KMS-11 (cell line): Measurements from ENCODE around the gene POLA1.

Experiments
- H2AFZ ChIP-seq: fragments of 200-600 bp; sonication (generic); 2 replicates; pipeline ENCODE4 v1.6.1; 2016; ENCODE audit warnings: antibody characterized with exemption, mixed run types, low read depth
- H3K27ac ChIP-seq: fragments of 200-600 bp; sonication (generic); 2 replicates; pipeline ENCODE4 v1.6.1; 2016; ENCODE audit warnings: mild to moderate bottlenecking, mixed run types
- H3K27me3 ChIP-seq: fragments of 200-600 bp; sonication (generic); 2 replicates; pipeline ENCODE4 v1.6.1; 2017; ENCODE audit warnings: mild to moderate bottlenecking, low read depth, mixed run types, moderate library complexity; ENCODE audit not compliant: insufficient read depth
- H3K36me3 ChIP-seq: fragments of 200-600 bp; sonication (generic); 2 replicates; pipeline ENCODE4 v1.6.1; 2017; ENCODE audit warnings: mild to moderate bottlenecking, mixed run types; ENCODE audit not compliant: insufficient read depth
- H3K4me1 ChIP-seq: fragments of 200-600 bp; sonication (generic); 2 replicates; pipeline ENCODE4 v1.6.1; 2016; ENCODE audit warnings: mild to moderate bottlenecking, low read depth, mixed run types; ENCODE audit not compliant: poor library complexity, severe bottlenecking
- H3K4me2 ChIP-seq: fragments of 200-600 bp; sonication (generic); 2 replicates; pipeline ENCODE4 v1.7.0; 2016; ENCODE audit warnings: mild to moderate bottlenecking, mixed run types
- H3K4me3 ChIP-seq: fragments of 200-600 bp; sonication (generic); IDR thresholded peaks from 2 replicates; pipeline ENCODE4 v1.6.1; 2017; ENCODE audit warnings: low read depth, low read length, mixed read lengths; ENCODE audit not compliant: insufficient read depth
- H3K79me2 ChIP-seq: fragments of 200-600 bp; sonication (generic); 2 replicates; pipeline ENCODE4 v1.6.1; 2016; ENCODE audit warnings: low read depth, mixed run types; ENCODE audit not compliant: insufficient read depth
- H3K9ac ChIP-seq: fragments of 200-600 bp; sonication (generic); 2 replicates; pipeline ENCODE4 v1.6.1; 2016; ENCODE audit warnings: mild to moderate bottlenecking, mixed run types
- H4K20me1 ChIP-seq: fragments of 200-600 bp; sonication (generic); 2 replicates; pipeline ENCODE4 v1.6.1; 2016; ENCODE audit warnings: mild to moderate bottlenecking, mixed run types; ENCODE audit not compliant: insufficient read depth
- CTCF ChIP-seq: fragments of 200-600 bp; sonication (generic); conservative IDR thresholded peaks from 2 replicates; pipeline ENCODE4 v1.6.1; 2017; ENCODE audit warnings: low read depth, mild to moderate bottlenecking, antibody characterized with exemption, low read length, moderate library complexity, mixed read lengths

Gene POLA1

GRCh38 chrX:24693453-24694202 lies at the start of gene POLA1:
Gene POLA1, plus strand, starts transcription at chrX:24693918. Its CDS starts 44 bp downstream, at chrX:24693962.
- TF ChIP-seq CTCF: no peak
- no peaks in the 10 kb centered on the region for H3K36me3 ChIP-seq
- H3K27ac ChIP-seq: peak within 1 kb of the TSS; percentile 50
- peak within 1 kb of the TSS; percentile 84 for H3K4me2 ChIP-seq
- no peaks in the 10 kb centered on the region for H4K20me1 ChIP-seq
- no peak within 1 kb of the TSS for H3K4me3 ChIP-seq
- peaks cover 45% of the 10 kb centered on the region for H3K4me1 ChIP-seq
- H2AFZ ChIP-seq: peak within 1 kb of the TSS; percentile 63
- peaks cover 45% of the 10 kb centered on the region for H3K79me2 ChIP-seq
- H3K9ac ChIP-seq: peak within 1 kb of the TSS; percentile 80; the same call in 1 of the 2 replicates
- H3K27me3 ChIP-seq: no peaks in the 10 kb centered on the region

GRCh38 chrX:24646006-24646405 lies 47.7 kb upstream of the POLA1 start:
- no peak overlapping the region for H3K27ac ChIP-seq
- H3K4me1 ChIP-seq: no peaks in the 10 kb centered on the region
- H3K27me3 ChIP-seq: no peaks in the 10 kb centered on the region
- TF ChIP-seq CTCF: no peak
- H3K79me2 ChIP-seq: no peaks in the 10 kb centered on the region
- H4K20me1 ChIP-seq: no peaks in the 10 kb centered on the region
- H3K36me3 ChIP-seq: no peaks in the 10 kb centered on the region
- H2AFZ ChIP-seq: no peak overlapping the region
- no peak overlapping the region for H3K4me2 ChIP-seq
- H3K9ac ChIP-seq: no peak overlapping the region
- H3K4me3 ChIP-seq: no peak overlapping the region

- H4K20me1 ChIP-seq: no peaks in the 10 kb centered on the region
- H3K4me3 ChIP-seq: no peak overlapping the region
- H3K36me3 ChIP-seq: no peaks in the 10 kb centered on the region
- H3K9ac ChIP-seq: no peak overlapping the region
- H3K27ac ChIP-seq: no peak overlapping the region
- no peaks in the 10 kb centered on the region for H3K4me1 ChIP-seq
- no peak overlapping the region for H3K4me2 ChIP-seq
- H3K79me2 ChIP-seq: no peaks in the 10 kb centered on the region
- H2AFZ ChIP-seq: no peak overlapping the region
- no peaks in the 10 kb centered on the region for H3K27me3 ChIP-seq
- no peak for TF ChIP-seq CTCF
These were observed 47.0 kb upstream of the POLA1 start for GRCh38 chrX:24646745-24647182.

- no peak for TF ChIP-seq CTCF
- no peak within 1 kb of the TSS for H3K4me3 ChIP-seq
- H3K27ac ChIP-seq: no peak within 1 kb of the TSS
- H3K4me2 ChIP-seq: no peak within 1 kb of the TSS
- H3K27me3 ChIP-seq: no peaks in the 10 kb centered on the region
- no peaks in the 10 kb centered on the region for H3K79me2 ChIP-seq
- H3K4me1 ChIP-seq: no peaks in the 10 kb centered on the region
- no peak within 1 kb of the TSS for H2AFZ ChIP-seq
- no peak within 1 kb of the TSS for H3K9ac ChIP-seq
- H3K36me3 ChIP-seq: no peaks in the 10 kb centered on the region
- H4K20me1 ChIP-seq: no peaks in the 10 kb centered on the region
These were observed 46.3 kb upstream of the POLA1 start, which contains the start of gene PCYT1B for GRCh38 chrX:24647257-24648058. Gene PCYT1B, minus strand, starts transcription at chrX:24647347. Its CDS starts 242 bp downstream, at chrX:24647105.
